Measurements from ENCODE around the gene ADAMTSL1. TPM values are rescaled to one million over a fixed set of nuclear protein-coding genes. Genes with fewer than 3 reads are reported as not detected.

Gene ADAMTSL1
- total RNA-seq, 4 donors from 2014 or later, result 21.3 to 138 (median 125) TPM

DNA sequence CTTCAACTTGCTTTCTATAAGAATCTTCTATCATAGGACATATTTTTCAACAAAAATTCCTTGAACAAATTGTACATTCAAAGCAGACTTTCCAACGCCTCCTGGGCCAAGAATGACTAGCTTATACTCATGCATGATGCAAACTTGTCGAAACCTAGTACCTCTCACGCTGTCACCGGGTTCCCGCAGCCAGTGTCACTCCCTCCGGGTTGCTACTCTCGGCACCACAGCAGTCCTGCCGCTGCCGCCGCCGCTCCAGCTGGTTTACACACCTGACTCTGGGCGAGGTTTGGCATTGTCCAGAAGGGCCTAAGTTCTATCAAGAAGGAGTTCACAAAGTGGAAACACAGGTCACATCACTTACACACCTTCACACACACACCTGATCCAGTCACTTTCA is 244.4 kb downstream of the ADAMTSL1 start:
- H3K4me3 ChIP-seq, result no peak overlapping the region
- ATAC-seq, result no peak
- H3K9me3 ChIP-seq, result no peaks in the 10 kb centered on the region
- H3K4me1 ChIP-seq, result no peaks in the 10 kb centered on the region
- no peak for TF ChIP-seq POLR2A (IDR thresholded peaks at IDR 0.05)
- 96% methylated on average over 10 to 12 of the region's 12 CpGs for WGBS, 2 donors (ENCODE audit: low coverage in 1 of 2)
- H3K27ac ChIP-seq, result no peak overlapping the region
- H3K27me3 ChIP-seq, result no peaks in the 10 kb centered on the region
- peaks cover 0 to 34% of the 10 kb centered on the region in 2 donors for H3K36me3 ChIP-seq

- no peak overlapping the region for H3K27ac ChIP-seq
- TF ChIP-seq POLR2A (IDR thresholded peaks at IDR 0.05) (no peak), CTCF (IDR thresholded peaks at IDR 0.05) (no peak), POLR2AphosphoS5 (IDR thresholded peaks at IDR 0.05) (no peak), EP300 (IDR thresholded peaks at IDR 0.05) (no peak)
- 80 to 93% methylated on average over 1 of the region's 1 CpG for WGBS, 2 donors (ENCODE audit: low coverage in 1 of 2)
These were observed 245.0 kb downstream of the ADAMTSL1 start for GRCh38 chr9:18718932-18719331.

DNA sequence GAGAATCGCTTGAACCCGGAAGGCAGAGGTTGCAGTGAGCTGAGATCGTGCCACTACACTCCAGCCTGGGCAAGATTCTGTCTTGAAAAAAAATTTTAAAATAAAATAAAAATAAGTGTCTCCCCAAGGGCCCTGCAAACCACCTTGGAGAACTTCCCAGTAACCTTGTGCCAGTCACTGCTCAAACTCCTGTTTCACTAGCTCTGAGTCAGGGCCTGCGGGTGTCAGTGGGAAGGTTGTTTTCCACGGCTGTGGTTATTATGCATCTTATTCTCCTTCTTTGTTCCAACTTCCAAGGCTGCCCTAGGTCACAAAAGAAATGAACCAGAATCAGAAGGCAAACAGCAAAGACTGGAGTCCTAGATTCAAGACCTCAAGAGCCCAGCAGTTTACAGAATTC is 246.7 kb downstream of the ADAMTSL1 start:
- TF ChIP-seq POLR2A (IDR thresholded peaks at IDR 0.05) (no peak), CTCF (IDR thresholded peaks at IDR 0.05) (no peak), EP300 (IDR thresholded peaks at IDR 0.05) (no peak)
- H3K27me3 ChIP-seq, result no peaks in the 10 kb centered on the region
- no peaks in the 10 kb centered on the region for H3K9me3 ChIP-seq
- H3K4me3 ChIP-seq, result no peak overlapping the region
- 79 to 91% methylated on average over 2 to 4 of the region's 5 CpGs for WGBS, 2 donors (ENCODE audit: low coverage in 1 of 2)
- H3K4me1 ChIP-seq, result no peaks in the 10 kb centered on the region
- peaks cover 0 to 41% of the 10 kb centered on the region in 2 donors for H3K36me3 ChIP-seq
- ATAC-seq, result no peak
- no peak overlapping the region for H3K27ac ChIP-seq

More at GRCh38 chr9:18718932-18719331, 245.0 kb downstream of the ADAMTSL1 start:
- Histone ChIP-seq H3K9me3 (no peaks in the 10 kb centered on the region), H3K36me3 (peaks cover 0 to 39% of the 10 kb centered on the region in 2 donors), H3K4me1 (no peaks in the 10 kb centered on the region), H3K4me3 (no peak overlapping the region), H3K27me3 (no peaks in the 10 kb centered on the region)
- ATAC-seq, result no peak

- Histone ChIP-seq H3K9me3 (no peaks in the 10 kb centered on the region), H3K27me3 (no peaks in the 10 kb centered on the region), H3K27ac (no peak overlapping the region), H3K36me3 (peaks cover 0 to 41% of the 10 kb centered on the region in 2 donors), H3K4me3 (no peak overlapping the region), H3K4me1 (peaks cover 0 to 5% (median 0%) of the 10 kb centered on the region in 3 donors)
- TF ChIP-seq POLR2AphosphoS5 (IDR thresholded peaks at IDR 0.05), result no peak
- no peak for TF ChIP-seq EP300 (IDR thresholded peaks at IDR 0.05)
- TF ChIP-seq CTCF (IDR thresholded peaks at IDR 0.05), result no peak
- WGBS, 2 donors (ENCODE audit: low coverage in 1 of 2), result 100% methylated on average over 1 of the region's 10 CpGs
- ATAC-seq, result no peak
These were observed 247.5 kb downstream of the ADAMTSL1 start for GRCh38 chr9:18721267-18721994.

DNA sequence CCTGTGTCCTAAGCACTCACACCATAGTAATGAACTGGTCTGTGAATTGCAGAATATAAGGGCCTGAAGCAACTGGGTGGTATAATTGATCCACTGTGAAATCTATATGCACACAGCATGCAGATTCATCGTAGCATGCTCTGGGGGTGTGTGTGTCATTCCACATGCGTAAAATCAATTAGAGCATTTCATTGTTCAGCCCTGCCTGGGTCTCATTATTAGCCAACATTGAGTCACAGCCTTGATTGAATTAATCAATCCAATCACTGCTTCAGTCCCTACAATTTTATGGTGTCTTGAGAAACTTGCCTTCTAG is 248.0 kb downstream of the ADAMTSL1 start:
- no peak overlapping the region for H3K27ac ChIP-seq
- peaks cover 0 to 10% (median 0%) of the 10 kb centered on the region in 3 donors for H3K4me1 ChIP-seq
- ATAC-seq, result no peak
- no peak for TF ChIP-seq EP300 (IDR thresholded peaks at IDR 0.05)
- TF ChIP-seq POLR2AphosphoS5 (IDR thresholded peaks at IDR 0.05), result no peak
- no peak for TF ChIP-seq CTCF (IDR thresholded peaks at IDR 0.05)
- TF ChIP-seq POLR2A (IDR thresholded peaks at IDR 0.05), result no peak
- H3K9me3 ChIP-seq, result no peaks in the 10 kb centered on the region
- 96% methylated on average over 2 of the region's 2 CpGs; no CpG with 5 or more reads in 1 of the 2 donors for WGBS, 2 donors (ENCODE audit: low coverage in 1 of 2)
- H3K27me3 ChIP-seq, result no peaks in the 10 kb centered on the region
- peaks cover 0 to 41% of the 10 kb centered on the region in 2 donors for H3K36me3 ChIP-seq
- no peak overlapping the region for H3K4me3 ChIP-seq
